Natural killer cell (primary cell): ENCODE measurements around the gene THNSL1. TPM values are rescaled to one million over a fixed set of nuclear protein-coding genes. Genes with fewer than 3 reads are reported as not detected.

Source experiments
- ATAC-seq, 3 donors: fragments of 150-1000 bp in 2 of 3; fragments of 200-7000 bp in 1 of 3; cut with Tn5 transposase; 1 replicate in 1 of 3; 2 replicates in 2 of 3; pipeline ENCODE4 v1.10.0; 2021; ENCODE audit warnings: mild to moderate bottlenecking in 2 of 3, moderate library complexity in 2 of 3
- DNase-seq, 2 donors: peaks; one replicate each; pipeline versions ENCODE4 v3.0.0 to v3.0.0-alpha.2; 2013 to 2021; ENCODE audit warnings: mixed read lengths in 1 of 2
- H3K27ac ChIP-seq: one replicate; pipeline ENCODE4 v1.5.1; 2013; ENCODE audit warnings: mild to moderate bottlenecking, low read length
- H3K27me3 ChIP-seq: one replicate; pipeline ENCODE4 v1.6.1; 2013; ENCODE audit warnings: low read length; ENCODE audit not compliant: control insufficient read depth, insufficient read depth
- H3K36me3 ChIP-seq: one replicate; pipeline ENCODE4 v1.6.1; 2013; ENCODE audit warnings: low read length; ENCODE audit not compliant: control insufficient read depth, insufficient read depth
- H3K4me1 ChIP-seq: one replicate; pipeline ENCODE4 v1.6.1; 2013; ENCODE audit warnings: low read length; ENCODE audit not compliant: control insufficient read depth, insufficient read depth
- H3K4me3 ChIP-seq: one replicate; pipeline ENCODE4 v1.5.1; 2013; ENCODE audit warnings: low read length
- H3K9me3 ChIP-seq: one replicate; pipeline ENCODE4 v1.6.1; 2013; ENCODE audit warnings: low read length; ENCODE audit not compliant: control insufficient read depth, insufficient read depth
- H3K27ac Mint-ChIP-seq, 2 donors: one replicate each; pipeline ENCODE4 v1.8.0; 2022; ENCODE audit warnings: mild to moderate bottlenecking in 2 of 2, mixed read lengths in 2 of 2, moderate library complexity in 1 of 2
- H3K27me3 Mint-ChIP-seq, 2 donors: one replicate each; pipeline ENCODE4 v1.8.0; 2022; ENCODE audit warnings: low read depth in 2 of 2, mixed read lengths in 2 of 2
- H3K36me3 Mint-ChIP-seq: one replicate; pipeline ENCODE4 v1.8.0; 2022; ENCODE audit warnings: mixed read lengths
- H3K4me1 Mint-ChIP-seq, 2 donors: one replicate each; pipeline ENCODE4 v1.8.0; 2022; ENCODE audit warnings: mixed read lengths in 2 of 2
- H3K4me3 Mint-ChIP-seq: one replicate; pipeline ENCODE4 v1.8.0; 2022; ENCODE audit warnings: mild to moderate bottlenecking, moderate library complexity, mixed read lengths
- H3K9me3 Mint-ChIP-seq, 2 donors: one replicate each; pipeline ENCODE4 v1.8.0; 2022; ENCODE audit warnings: mixed read lengths in 2 of 2
- whole genome bisulfite sequencing: methylation state at CpG from one replicate; pipeline ENCODE4 v1.1.7; 2013; ENCODE audit warnings: missing lambda C conversion rate; ENCODE audit not compliant: insufficient coverage; 5-methylcytosine and 5-hydroxymethylcytosine counted together
- intact Hi-C: fragments of 100-400 bp; cut with micrococcal nuclease; formaldehyde crosslinking; loops from one replicate; pipeline ENCODE4 v1.14.2; 2022
- total RNA-seq, 4 donors: library from RNA; stranded (reverse); fragments of 120-200 nt in 1 of 4; gene quantifications; one replicate each; pipeline versions ENCODE4 v1.2.3 to v1.2.4, GENCODE V29; 2013 to 2022
- TF ChIP-seq, protein P1 (sequence below): fragments of 200-600 bp; IDR thresholded peaks from one replicate; pipeline ENCODE4 v1.8.0; 2022; ENCODE audit warnings: antibody characterized with exemption

THNSL1 gene
- total RNA-seq, 3 donors from 2014 or later (not counting 1 experiment from before 2014, with no cell fraction given): 1.2 to 2.9 (median 2.3) TPM

- no peak for DNase-seq
- intact Hi-C loops: no loop called here
- no peaks in the 10 kb centered on the region for H3K9me3 ChIP-seq
- H3K36me3 Mint-ChIP-seq: no peaks in the 10 kb centered on the region
- ATAC-seq: no peak
- no peaks in the 10 kb centered on the region for H3K27me3 ChIP-seq
- TF ChIP-seq, protein P1, sequence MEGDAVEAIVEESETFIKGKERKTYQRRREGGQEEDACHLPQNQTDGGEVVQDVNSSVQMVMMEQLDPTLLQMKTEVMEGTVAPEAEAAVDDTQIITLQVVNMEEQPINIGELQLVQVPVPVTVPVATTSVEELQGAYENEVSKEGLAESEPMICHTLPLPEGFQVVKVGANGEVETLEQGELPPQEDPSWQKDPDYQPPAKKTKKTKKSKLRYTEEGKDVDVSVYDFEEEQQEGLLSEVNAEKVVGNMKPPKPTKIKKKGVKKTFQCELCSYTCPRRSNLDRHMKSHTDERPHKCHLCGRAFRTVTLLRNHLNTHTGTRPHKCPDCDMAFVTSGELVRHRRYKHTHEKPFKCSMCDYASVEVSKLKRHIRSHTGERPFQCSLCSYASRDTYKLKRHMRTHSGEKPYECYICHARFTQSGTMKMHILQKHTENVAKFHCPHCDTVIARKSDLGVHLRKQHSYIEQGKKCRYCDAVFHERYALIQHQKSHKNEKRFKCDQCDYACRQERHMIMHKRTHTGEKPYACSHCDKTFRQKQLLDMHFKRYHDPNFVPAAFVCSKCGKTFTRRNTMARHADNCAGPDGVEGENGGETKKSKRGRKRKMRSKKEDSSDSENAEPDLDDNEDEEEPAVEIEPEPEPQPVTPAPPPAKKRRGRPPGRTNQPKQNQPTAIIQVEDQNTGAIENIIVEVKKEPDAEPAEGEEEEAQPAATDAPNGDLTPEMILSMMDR: no peak
- H3K27ac Mint-ChIP-seq: no peak overlapping the region
- no peaks in the 10 kb centered on the region for H3K9me3 Mint-ChIP-seq
- no peak overlapping the region for H3K4me3 Mint-ChIP-seq
- H3K4me1 Mint-ChIP-seq: peaks cover 20 to 21% of the 10 kb centered on the region in 2 donors
- no peaks in the 10 kb centered on the region for H3K27me3 Mint-ChIP-seq
- H3K36me3 ChIP-seq: no peaks in the 10 kb centered on the region
- no peak overlapping the region for H3K4me3 ChIP-seq
- peaks cover 8% of the 10 kb centered on the region for H3K4me1 ChIP-seq
- H3K27ac ChIP-seq: no peak overlapping the region
- WGBS: 100% methylated on average over 3 of the region's 3 CpGs
Observed at GRCh38 chr10:25018703-25019102, 2.3 kb downstream of the THNSL1 start.

- Histone ChIP-seq H3K27me3 (no peaks in the 10 kb centered on the region), H3K9me3 (no peaks in the 10 kb centered on the region), H3K4me3 (no peak overlapping the region), H3K27ac (no peak overlapping the region), H3K4me1 (no peaks in the 10 kb centered on the region), H3K36me3 (no peaks in the 10 kb centered on the region)
- no peak for DNase-seq
- 56% methylated on average over 3 of the region's 3 CpGs for WGBS
- Mint-ChIP-seq H3K4me3 (no peak overlapping the region), H3K9me3 (no peaks in the 10 kb centered on the region), H3K4me1 (no peaks in the 10 kb centered on the region), H3K36me3 (no peaks in the 10 kb centered on the region), H3K27ac (no peak overlapping the region), H3K27me3 (no peaks in the 10 kb centered on the region)
- TF ChIP-seq, protein P1: no peak
- intact Hi-C loops: no loop called here
- ATAC-seq: no peak
Observed at GRCh38 chr10:25023278-25023677, 6.9 kb downstream of the THNSL1 start.

- Mint-ChIP-seq H3K27me3 (no peaks in the 10 kb centered on the region), H3K36me3 (no peaks in the 10 kb centered on the region), H3K4me3 (no peak overlapping the region), H3K4me1 (no peaks in the 10 kb centered on the region), H3K27ac (no peak overlapping the region), H3K9me3 (no peaks in the 10 kb centered on the region)
- Histone ChIP-seq H3K9me3 (no peaks in the 10 kb centered on the region), H3K4me1 (no peaks in the 10 kb centered on the region), H3K27ac (no peak overlapping the region), H3K36me3 (no peaks in the 10 kb centered on the region), H3K4me3 (no peak overlapping the region), H3K27me3 (no peaks in the 10 kb centered on the region)
- DNase-seq (no peak), ATAC-seq (no peak)
- TF ChIP-seq, protein P1: no peak
- intact Hi-C loops: no loop called here
- 96% methylated on average over 7 of the region's 8 CpGs for WGBS
Observed at GRCh38 chr10:25024528-25024927, 8.1 kb downstream of the THNSL1 start.

DNA sequence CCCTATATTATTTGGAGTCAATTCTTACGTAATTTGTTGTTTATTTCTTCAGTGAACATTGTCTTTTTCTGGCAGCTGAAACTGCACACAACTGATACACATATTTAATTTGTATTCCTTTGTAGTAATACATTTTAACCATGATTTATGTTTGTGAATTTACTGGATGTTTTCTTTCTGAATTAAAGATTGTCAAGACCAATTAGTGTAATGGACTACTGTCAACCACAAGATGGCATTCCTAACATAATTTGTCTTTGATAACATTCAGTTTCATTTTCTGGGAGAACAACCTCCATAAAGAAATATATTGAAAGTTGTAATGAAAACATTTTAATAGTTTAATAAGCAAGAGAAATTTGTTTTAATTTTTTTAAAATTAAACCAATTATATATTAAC is 10.1 kb downstream of the THNSL1 start:
- no peak for DNase-seq
- Mint-ChIP-seq H3K36me3 (no peaks in the 10 kb centered on the region), H3K4me3 (no peak overlapping the region), H3K4me1 (no peaks in the 10 kb centered on the region), H3K27ac (no peak overlapping the region), H3K9me3 (no peaks in the 10 kb centered on the region), H3K27me3 (no peaks in the 10 kb centered on the region)
- H3K4me3 ChIP-seq: no peak overlapping the region
- no peak overlapping the region for H3K27ac ChIP-seq
- H3K9me3 ChIP-seq: no peaks in the 10 kb centered on the region
- WGBS: no CpG with 5 or more reads among the region's 1 CpG
- no peaks in the 10 kb centered on the region for H3K4me1 ChIP-seq
- H3K27me3 ChIP-seq: no peaks in the 10 kb centered on the region
- TF ChIP-seq, protein P1: no peak
- no peaks in the 10 kb centered on the region for H3K36me3 ChIP-seq
- no peak for ATAC-seq
- intact Hi-C loops: no loop called here
